ENCODE results near the gene MICAL3.
A peak's percentile ranks its signal among the peaks of the same experiment; 100 is the strongest.
"Not testable (repeated sequence)": the region's sequence is repeated elsewhere in the genome, so short reads cannot be mapped to it uniquely, and the experiment has no call there.

MICAL3 gene

GRCh38 chr22:17938484-17938924 is 85.9 kb downstream of the MICAL3 start:
- no peak for TF ChIP-seq CTCF (IDR thresholded peaks at IDR 0.05; ENCODE audit: low read length, missing control alignments)
- peak; percentile 62 for DNase-seq (ENCODE audit: low read depth)

GRCh38 chr22:17932457-17932856 is 91.9 kb downstream of the MICAL3 start:
- DNase-seq (ENCODE audit: low read depth); H3K4me3 ChIP-seq (replicated peaks; ENCODE audit: low read depth, low read length): not testable (repeated sequence)

More at GRCh38 chr22:17938484-17938924, 85.9 kb downstream of the MICAL3 start:
- no peak overlapping the region for H3K4me3 ChIP-seq (replicated peaks; ENCODE audit: low read depth, low read length)

GRCh38 chr22:17931400-17931825 is 92.9 kb downstream of the MICAL3 start:
- DNase-seq (ENCODE audit: low read depth) = no peak

GRCh38 chr22:17930455-17931313 is 93.7 kb downstream of the MICAL3 start:
- DNase-seq (ENCODE audit: low read depth) = no peak
- no peak overlapping the region for H3K4me3 ChIP-seq (replicated peaks; ENCODE audit: low read depth, low read length)
- TF ChIP-seq CTCF (IDR thresholded peaks at IDR 0.05; ENCODE audit: low read length, missing control alignments) = no peak

More at GRCh38 chr22:17931400-17931825, 92.9 kb downstream of the MICAL3 start:
- TF ChIP-seq CTCF (IDR thresholded peaks at IDR 0.05; ENCODE audit: low read length, missing control alignments) = no peak
- no peak overlapping the region for H3K4me3 ChIP-seq (replicated peaks; ENCODE audit: low read depth, low read length)

GRCh38 chr22:17929909-17930308 is 94.5 kb downstream of the MICAL3 start:
- no peak overlapping the region for H3K4me3 ChIP-seq (replicated peaks; ENCODE audit: low read depth, low read length)
- no peak for DNase-seq (ENCODE audit: low read depth)
- TF ChIP-seq CTCF (IDR thresholded peaks at IDR 0.05; ENCODE audit: low read length, missing control alignments) = no peak

- H3K4me3 ChIP-seq (replicated peaks; ENCODE audit: low read depth, low read length) = no peak overlapping the region
- TF ChIP-seq CTCF (IDR thresholded peaks at IDR 0.05; ENCODE audit: low read length, missing control alignments) = no peak
- no peak for DNase-seq (ENCODE audit: low read depth)
These were observed 96.0 kb downstream of the MICAL3 start for GRCh38 chr22:17928391-17928790.

- no peak for TF ChIP-seq CTCF (IDR thresholded peaks at IDR 0.05; ENCODE audit: low read length, missing control alignments)
- DNase-seq (ENCODE audit: low read depth) = no peak
- no peak overlapping the region for H3K4me3 ChIP-seq (replicated peaks; ENCODE audit: low read depth, low read length)
These were observed 97.3 kb downstream of the MICAL3 start for GRCh38 chr22:17927062-17927461.

Measured in fibroblast of pulmonary artery (primary cell).